HS-27A (cell line): ENCODE data around the gene MIS12.
A peak's percentile ranks its signal among the peaks of the same experiment; 100 is the strongest.

Experiments used
- DNase-seq: peaks from one replicate; pipeline ENCODE4 v3.0.0-alpha.2; 2012; ENCODE audit warnings: low read depth, missing footprints

Gene MIS12, protein sequence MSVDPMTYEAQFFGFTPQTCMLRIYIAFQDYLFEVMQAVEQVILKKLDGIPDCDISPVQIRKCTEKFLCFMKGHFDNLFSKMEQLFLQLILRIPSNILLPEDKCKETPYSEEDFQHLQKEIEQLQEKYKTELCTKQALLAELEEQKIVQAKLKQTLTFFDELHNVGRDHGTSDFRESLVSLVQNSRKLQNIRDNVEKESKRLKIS

DNA sequence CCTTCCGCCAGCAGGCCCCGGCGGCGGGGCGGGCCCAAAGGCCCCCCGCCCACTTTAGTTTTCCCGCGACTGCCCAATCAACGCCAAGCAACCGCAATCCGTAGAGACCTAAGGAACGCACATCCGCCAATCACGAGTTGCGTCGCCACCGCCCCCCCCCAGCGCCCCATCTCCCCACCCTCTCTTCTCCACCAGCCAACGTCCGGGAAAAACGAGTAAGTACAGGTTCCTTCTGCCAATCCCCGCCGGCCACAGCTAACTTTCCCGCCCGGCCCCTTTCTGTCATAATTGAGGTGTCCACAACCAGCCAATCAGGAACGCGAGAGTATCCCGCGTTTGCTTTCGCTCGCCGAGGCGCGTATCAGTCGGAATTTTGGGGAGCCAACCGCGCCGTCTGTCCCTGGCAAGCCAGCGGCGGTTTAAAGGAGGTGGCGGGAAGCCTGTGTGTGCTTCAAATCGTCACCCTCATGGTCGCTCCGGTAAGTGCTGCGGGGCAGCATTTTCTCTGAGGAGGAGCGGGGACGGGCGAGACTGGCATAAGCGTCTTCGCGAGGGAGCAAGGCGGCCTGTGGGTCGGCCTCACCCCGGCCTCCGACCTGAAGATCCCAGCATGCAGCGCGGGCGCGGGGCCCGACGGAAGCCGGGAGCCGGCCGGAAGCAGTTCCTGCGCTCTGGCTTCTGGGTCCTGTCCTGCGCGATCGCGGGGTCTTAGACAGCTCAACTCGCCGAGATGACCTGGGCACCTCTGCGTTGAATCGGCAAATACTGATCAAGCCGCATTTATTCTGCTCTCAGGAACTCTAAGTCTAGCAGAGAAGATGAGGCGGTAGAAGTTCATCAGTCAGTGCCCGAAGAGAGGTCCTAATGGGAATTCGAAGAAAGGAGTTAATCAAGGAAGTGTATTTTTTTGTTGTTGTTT is at the start of gene MIS12:
MIS12 (plus strand) TSS at position 361 of the 919 bp plus-strand sequence. CDS start 2,297 bp downstream, outside the sequence.
- DNase-seq: peak; percentile 85

DNA sequence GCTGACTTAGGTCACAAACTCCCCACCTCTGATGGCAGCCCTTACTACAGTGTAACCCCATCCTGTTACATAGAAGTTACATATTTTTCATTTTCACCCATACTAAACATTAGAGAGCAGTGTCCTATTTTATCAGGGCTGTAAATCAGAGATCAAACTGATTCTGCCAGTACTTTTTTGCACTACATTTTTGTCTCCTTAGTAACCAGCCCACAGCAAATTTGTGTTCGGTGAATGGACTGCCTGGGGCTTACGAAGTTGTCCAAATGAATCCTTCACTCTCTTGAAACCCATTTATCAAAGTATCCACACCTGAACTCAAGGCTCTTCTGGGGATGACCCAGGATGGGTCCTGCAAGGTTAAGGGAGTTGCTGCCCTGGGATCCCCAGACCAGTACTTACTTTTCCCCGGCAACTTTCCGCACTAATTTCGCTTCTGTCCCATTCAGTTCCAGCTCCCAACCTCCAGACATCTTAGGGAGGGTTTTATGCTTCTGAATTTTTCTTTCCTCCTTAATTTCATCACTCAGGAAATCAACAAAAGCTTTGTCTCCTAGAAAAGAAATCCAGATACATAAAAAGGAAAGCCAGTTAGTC is 48.5 kb upstream of the MIS12 start:
- no peak for DNase-seq

DNA sequence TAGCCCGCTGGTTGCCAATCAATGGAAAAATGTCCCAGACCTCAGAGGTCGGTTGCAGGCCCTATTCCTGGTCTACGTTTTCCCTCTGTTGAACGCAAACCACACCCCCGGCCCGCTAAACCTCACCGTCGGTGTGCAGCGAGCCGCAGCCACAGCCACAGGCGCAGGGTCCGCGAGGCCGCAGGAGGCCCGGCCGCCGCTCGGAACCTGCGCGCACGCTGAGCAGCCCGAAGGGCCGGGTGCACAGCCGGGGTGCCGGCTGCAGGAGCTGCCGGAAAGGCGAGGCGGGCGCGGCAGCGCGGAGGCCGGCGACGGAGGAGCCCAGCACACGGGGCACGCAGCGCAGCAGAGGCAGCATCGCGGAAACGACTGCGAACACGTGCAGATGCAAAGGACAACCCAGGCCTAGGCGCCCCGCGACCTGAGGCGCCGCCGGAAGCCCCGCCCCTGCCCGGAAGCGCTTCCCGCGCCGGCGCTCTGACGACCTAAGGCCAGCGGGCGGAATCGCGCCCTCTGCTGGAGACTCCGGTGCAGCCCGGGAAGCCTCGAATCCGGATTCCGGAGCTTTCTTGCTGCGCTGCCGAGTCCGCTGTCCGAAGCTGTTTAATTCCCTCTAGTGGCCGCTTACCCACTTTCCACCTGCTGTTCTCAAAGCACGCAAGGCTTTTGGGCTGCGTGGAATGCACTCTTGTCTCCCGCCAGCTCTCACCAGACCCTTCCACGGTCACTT is 47.5 kb upstream of the MIS12 start, which contains the start of gene C1QBP:
C1QBP (minus strand) TSS at position 440 of the 730 bp plus-strand sequence; CDS start at position 358, 82 bp downstream.
- peak; percentile 40 for DNase-seq

DNA sequence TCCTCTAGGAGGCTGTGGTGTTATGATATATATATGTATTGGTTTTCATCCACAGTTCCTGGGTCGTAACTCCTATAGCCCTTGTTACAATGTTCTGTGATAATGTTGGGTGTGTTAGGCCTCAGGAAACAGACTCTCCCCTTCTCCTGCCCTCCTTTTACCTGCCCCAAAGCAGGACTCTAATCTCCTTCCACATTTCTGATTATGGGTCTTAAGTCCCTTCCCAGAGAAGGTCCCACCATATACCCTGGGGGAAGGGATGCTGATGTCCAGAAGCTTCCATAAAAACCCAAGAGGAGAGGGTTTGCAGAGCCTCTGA is 47.0 kb upstream of the MIS12 start:
- no peak for DNase-seq

DNA sequence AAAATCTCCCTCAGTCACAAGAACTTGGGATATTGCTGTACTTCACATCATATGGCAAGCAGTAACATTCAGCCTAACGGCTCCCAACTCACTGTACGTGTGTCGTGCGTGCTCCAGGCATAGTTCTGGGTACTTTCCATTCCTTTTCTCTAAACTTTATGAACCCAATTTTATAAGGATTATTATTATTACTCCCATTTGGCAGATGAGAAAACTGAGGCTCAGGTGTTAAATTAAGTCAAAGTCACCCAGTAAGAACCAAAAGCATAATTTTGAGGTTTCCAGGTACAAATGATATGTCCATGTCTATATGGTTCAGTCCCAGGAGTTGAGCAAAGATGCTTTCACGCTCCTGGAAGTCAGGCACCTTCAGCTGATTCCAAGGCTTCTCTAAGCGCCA is 42.6 kb upstream of the MIS12 start:
- DNase-seq: no peak

DNA sequence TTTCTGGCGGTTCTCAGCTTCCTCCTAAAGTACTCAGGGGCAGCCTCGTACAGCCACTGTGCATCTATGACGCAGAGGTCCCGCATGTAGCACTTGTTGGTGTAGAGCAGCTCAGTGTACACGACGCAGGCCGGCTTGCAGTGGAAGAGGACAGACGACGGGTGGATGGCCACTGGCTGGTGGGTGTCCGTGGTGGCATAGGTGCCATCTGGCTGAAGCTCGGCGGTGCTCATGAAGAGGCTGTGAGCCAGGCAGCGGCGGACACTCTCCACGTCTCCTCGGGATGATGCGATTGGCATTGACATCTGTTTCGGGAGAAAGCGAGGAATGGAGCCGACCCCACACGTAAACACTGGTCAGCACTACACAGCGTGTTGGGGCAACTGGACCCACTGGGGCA is 42.2 kb upstream of the MIS12 start:
- no peak for DNase-seq

DNA sequence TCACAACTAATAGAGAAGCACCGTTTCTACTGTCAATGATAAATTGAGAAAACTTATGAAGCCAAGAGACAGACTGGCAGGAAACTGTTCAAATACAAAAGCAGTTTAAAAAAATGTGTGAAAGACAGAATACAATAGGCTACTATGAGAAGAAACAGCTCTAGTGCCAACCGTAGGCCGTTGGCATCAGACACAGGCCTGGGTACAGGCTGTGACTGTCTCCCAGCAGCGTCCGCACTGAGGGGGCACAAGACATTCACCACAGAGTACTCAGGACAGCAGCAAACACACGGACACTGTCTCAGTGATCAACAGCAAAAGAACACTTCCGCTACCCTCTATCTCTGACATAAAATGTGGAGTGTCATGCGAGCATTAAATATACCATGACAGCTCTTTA is 39.6 kb upstream of the MIS12 start:
- no peak for DNase-seq

DNA sequence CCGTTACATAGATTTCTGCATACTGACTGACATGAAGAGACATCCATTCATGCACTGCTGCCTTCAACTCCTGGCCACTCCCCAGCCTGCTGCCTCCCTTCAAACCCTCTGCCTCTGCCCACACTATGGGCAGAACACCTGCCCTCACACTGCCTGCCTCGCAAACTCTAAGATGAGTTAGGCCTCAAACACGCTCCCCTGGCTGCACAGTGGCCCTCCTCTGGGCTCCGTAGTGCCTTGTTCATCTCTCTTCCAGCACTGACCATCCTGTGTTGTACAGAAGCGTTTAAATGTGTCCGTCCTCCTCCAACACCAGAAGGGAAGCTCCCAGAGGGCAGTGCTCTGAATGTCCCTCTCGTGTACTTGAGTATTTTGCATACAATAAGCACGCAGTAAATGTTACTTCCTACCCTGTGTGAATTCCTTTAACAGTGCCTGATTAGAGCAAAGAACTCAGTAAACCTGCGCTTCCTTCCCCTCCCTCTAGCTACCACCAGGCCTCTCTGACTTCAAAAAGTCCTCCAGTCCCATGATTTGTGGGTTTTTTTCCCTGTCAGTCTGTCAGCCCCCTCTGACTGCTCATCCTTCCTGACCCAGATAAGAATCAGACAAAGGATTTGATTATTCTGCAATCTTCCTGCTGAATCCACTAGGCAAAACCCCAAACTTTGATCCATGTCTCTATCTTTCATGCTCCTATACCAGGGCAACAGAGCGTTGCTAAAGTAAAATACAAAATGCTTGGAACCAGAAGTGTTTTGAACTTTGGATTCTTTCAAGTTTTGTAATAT is 21.5 kb upstream of the MIS12 start:
- no peak for DNase-seq

DNA sequence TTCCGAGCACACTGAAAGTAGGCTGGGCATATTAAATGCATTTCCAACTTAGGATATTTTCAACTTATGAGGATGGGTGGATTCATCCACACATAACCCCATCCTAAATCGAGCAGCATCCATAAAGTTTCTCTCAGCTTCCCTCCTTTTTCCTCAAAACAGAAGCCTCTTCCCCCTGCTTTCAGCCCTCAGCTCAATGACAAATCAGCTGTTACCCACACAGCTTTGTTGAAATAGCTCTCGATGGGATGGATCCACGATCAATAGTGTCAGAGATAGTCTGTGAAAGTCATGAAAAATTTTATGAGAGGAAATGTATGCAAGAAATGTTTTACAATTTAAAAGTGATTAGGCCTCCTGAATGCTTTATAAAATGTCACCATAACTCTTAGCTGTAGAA is 20.1 kb upstream of the MIS12 start:
- DNase-seq: no peak

DNA sequence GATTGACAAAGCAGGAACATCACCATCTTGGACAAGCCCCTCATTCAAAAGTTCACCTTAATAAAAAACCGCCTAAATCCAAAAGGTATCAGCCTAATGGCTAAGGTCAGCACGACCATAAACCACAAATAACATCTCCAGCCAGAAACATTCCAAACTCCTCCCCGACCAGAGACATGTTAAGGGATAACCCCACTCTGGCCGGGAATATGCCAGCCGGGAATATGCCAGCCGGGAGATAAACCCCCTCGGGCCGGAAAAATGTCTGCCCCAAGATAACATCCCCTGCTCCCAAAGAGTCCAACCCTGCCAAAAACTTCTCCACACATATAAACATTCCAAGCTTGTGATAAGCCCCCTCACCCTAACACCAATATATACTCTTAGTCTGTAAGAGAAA is 18.9 kb upstream of the MIS12 start:
- no peak for DNase-seq

DNA sequence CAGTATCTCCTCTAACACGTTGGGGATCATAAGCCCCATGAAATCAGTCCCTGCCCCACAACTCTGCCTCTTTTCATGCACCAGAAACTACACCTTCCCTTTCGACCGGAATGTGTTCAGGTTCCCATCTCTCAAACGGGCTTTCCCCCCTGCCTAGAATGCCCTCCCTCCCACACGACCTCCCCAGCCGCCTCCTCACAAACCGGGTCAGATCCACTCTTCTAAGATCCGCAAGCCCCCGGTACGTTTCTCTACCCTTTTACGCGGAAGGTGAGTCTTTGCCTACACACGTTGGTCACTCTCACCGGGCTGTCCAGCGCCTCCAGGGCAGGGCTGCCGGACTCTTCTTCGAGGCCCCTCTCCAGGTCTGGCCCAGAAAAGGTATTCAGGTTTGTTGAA is 18.3 kb upstream of the MIS12 start:
- DNase-seq: no peak

DNA sequence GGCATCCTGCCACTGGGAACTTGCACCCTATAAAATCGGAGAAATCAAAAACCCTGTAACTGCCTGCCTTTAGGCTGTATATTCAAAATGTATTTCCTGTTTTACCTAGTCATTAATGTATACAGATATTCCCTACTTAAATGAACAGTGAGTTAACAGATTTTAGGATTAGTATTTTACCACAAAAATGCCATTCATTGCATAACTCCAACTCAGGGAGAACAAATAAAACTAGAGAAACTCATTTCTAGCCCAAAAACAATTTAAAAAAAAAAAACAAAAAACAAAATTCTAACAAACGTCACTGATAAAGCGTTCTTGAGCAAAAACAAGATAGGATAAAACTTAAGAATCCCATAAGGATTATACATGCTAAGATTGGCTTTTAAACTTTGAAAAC is 13.9 kb upstream of the MIS12 start:
- no peak for DNase-seq

DNA sequence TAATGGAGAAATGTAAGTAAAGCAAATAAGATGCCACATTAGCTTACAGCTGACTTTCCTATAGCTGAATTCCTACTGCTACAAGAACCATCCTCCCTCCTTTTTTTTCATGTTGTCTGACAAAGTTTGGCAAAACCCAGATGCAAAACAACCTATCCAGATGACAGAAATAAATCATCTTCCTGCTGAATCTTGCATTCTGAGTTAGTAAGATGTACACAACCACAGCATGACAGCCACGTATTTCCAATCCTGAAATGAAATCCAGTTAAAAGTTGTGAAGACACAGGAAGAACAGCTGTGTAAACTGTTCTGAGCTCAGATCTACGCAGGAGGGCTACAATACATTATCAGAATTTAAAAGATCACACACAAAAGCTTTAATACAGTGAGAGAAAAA is 12.5 kb upstream of the MIS12 start:
- DNase-seq: no peak

DNA sequence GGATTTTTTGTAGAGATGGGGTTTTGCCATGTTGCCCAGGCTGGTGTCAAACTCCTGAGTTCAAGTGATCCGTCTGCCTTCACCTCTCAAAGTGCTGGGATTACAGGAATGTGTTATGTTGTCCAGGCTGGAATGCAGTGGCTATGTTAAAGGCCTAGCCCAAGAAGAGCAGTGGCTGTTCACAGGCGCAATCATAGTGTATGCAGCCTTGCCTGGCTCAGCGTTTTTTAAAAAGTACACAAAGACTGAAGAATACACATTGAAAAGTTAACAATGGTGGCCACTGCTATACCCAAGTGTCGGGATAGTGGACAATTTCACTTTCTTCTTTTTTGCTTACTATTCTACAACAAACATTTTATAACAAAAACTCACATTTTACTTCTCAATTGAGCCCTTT is 7.4 kb upstream of the MIS12 start:
- DNase-seq: no peak

DNA sequence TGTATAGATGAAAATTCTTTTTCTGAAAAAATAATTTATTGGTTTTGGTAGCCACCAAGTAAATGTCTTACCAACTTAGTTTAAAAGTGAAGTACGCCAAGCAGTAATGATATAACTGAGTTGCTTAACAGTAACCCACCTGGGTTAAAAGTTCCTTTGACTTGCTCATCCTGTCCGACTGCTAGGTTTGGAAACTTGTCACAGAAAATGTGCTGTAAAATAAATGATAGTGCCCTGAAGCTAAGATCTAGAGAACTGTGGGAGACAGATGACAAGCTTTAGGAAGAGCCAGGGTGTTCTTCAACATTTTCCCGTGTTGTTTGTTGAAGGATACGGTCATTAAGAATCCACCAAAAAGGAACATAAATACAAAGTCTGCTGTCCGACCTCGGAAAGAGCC is 5.4 kb upstream of the MIS12 start:
- DNase-seq: no peak

DNA sequence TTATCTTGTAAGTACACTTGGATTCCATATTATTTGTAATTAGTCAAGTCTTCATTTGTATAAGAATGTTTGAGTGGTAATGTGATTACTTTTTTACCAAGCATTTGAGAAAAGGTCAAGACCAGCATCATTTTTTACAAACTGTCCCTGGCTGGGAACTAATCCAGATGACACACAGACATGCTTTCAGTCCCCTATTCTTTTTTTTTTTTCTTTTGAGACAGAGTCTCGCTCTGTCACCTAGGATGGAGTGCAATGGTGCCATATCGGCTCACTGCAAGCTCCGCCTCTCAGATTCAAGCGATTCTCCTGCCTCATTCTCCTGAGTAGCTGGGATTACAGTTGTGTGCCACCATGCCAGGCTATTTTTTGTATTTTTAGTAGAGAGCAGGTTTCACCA is 4.9 kb upstream of the MIS12 start:
- no peak for DNase-seq

DNA sequence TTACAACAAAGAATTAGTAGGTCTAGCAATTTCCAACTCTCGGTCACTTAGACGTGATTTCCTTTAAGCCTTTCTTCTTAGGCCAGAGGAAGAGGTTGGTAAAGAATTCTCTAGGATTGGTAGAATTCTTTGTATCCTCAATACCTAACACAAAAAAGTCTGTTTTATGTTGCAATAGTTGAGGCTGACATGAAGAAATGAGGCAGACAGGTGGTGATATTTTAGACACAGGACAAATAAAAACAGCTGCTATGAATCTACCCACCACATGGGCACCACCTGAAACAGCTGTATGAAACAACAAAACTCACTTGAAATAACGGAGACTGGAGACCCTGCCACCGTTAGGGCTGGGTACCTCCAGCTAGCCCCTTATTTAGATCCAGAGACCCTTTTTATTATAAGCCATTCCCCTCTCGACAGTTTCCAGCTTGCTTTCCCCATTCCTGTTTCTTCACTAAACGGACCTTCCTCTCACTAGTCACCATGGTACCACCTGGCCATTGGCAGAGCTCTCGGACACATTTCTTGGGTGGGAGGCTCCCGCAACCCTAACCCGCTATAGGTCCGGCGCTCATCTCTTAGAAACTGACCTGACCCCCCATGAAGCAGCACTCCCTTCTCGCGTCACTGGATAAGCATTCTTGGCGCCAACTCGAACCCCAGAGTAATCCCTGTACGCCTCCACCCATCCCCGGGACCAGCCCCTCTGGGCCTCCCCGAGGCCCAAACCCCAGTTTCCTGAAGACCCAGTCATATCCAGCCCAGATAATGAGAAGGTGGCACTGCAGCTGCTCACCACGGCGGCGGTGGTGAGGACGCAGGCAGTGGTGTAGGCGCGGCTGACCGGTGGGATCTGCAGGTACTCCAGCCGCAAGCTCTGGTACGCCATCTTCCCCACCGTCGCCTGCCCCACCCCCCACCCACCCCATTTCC is 828 bp upstream of the MIS12 start, which contains the start of gene DERL2:
DERL2 (minus strand) TSS at position 909 of the 936 bp plus-strand sequence; CDS start at position 892, 17 bp downstream.
- no peak for DNase-seq

DNA sequence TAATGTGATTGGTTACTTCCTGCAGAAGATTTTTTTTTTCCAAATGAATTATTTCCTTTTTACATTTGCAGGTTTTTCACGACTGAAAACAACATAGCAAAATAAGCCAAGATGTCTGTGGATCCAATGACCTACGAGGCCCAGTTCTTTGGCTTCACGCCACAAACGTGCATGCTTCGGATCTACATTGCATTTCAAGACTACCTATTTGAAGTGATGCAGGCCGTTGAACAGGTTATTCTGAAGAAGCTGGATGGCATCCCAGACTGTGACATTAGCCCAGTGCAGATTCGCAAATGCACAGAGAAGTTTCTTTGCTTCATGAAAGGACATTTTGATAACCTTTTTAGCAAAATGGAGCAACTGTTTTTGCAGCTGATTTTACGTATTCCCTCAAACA is 2.4 kb downstream of the MIS12 start:
- no peak for DNase-seq

DNA sequence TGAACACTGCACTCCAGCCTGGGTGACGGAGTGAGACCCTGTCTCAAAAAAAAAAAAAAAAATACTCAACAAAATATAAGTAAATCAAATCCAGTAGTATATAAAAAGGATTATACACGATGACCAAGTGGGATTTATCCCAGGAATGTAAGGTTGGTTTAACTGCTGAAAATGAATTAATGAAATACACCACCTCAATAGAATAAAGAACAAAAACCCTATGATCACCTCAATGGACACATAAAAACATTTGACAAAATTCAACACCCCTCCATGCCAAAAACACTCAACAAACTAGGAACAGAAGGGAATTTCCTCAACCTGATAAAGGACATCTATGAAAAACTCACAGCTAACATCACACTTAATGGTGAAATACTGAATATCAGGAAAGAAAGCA is 6.6 kb downstream of the MIS12 start:
- DNase-seq: no peak

DNA sequence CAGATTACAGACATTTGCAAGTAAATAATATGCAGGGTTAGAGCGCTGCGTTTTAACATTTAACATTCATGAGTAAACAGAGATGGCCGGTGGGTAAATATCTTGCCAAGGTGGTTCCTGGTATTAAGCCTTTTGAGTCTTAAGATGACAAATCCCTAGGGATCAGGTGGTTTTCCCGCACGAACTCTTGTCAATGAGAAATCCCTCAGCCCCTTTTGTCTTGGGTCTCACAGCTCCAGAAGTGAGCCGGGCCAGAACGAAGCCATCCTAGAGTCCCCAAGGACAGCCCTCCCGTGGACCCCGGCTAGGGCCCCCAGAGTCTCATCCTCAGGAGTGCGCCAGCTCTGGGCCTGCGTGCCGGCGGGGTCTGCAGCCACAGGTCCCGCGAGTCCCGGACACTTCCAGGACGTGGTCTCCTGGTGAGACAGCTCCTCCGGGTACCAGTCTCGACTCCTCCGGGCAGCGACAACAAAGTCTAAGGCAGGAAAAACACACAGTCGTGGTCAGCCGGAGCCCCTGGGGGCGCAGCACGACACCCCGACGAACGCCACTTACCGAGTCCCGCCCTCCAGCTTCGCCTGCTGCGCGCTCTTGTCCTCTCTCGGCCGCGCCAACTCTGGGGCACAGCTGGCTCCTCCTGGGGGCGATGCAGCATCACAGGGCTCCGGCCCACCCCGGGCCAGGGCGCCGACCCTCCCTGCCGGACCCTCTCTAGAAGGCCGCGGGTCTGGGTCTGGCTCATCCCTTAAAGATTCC is 13.3 kb downstream of the MIS12 start:
- no peak for DNase-seq
